A172 (cell line): Measurements from ENCODE around the gene TEX30. TPM values are rescaled to one million over a fixed set of nuclear protein-coding genes. Genes with fewer than 3 reads are reported as not detected.

Experiments
- total RNA-seq: library from RNA; depleted of rRNA; stranded (reverse); fragments of >200 nt; shearing (Covaris generic); gene quantifications from 2 replicates; pipeline ENCODE4 v1.2.3, GENCODE V29; 2014; rRNA removed

TEX30 gene
- total RNA-seq, 1 experiment from 2014 or later, result 68.4 TPM

Other genes with a start within 250 kb of the TEX30 start
- gene TPP2, start 176.8 kb downstream of the TEX30 start, total RNA-seq, result 48.4 and 86.1 TPM in 2 replicates
- not detected in 2 replicates for gene METTL21C, start 78.7 kb downstream of the TEX30 start, total RNA-seq
- 37.4 and 38.8 TPM in 2 replicates for gene POGLUT2, start 25.2 kb upstream of the TEX30 start, total RNA-seq
- 31.6 and 31.8 TPM in 2 replicates for gene BIVM, start 25.3 kb upstream of the TEX30 start, total RNA-seq
- gene ERCC5, start 72.2 kb upstream of the TEX30 start, total RNA-seq, result 40.2 and 52.9 TPM in 2 replicates